ENCODE data around the gene PSMD5.

DNA sequence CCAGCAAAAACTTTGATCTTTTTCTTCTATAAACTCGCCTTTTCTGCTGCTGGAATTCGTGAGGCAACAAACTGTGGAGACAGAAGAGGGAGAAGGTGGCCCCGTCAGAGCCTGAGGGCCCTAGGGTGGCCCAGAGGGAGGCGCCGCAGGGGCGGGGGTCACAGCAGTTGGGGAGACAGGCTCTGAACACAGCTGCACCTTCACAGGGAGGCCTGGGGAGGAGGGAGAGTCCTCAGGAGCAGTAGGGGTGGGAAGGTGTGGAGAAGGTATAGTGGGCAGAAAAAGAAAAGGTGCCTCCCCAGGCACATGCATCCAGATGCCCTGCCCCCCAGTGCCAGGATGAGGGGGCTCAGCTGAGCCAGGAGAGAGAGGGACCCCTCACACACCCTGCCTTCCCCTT, 19.2 kb upstream of the PSMD5 start:
- TF ChIP-seq, protein P1, sequence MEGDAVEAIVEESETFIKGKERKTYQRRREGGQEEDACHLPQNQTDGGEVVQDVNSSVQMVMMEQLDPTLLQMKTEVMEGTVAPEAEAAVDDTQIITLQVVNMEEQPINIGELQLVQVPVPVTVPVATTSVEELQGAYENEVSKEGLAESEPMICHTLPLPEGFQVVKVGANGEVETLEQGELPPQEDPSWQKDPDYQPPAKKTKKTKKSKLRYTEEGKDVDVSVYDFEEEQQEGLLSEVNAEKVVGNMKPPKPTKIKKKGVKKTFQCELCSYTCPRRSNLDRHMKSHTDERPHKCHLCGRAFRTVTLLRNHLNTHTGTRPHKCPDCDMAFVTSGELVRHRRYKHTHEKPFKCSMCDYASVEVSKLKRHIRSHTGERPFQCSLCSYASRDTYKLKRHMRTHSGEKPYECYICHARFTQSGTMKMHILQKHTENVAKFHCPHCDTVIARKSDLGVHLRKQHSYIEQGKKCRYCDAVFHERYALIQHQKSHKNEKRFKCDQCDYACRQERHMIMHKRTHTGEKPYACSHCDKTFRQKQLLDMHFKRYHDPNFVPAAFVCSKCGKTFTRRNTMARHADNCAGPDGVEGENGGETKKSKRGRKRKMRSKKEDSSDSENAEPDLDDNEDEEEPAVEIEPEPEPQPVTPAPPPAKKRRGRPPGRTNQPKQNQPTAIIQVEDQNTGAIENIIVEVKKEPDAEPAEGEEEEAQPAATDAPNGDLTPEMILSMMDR (IDR thresholded peaks at IDR 0.05): no peak
- no peak for TF ChIP-seq POLR2A (IDR thresholded peaks at IDR 0.05)

Measured in Peyer's patch (tissue), 4 donors.